K562 (cell line): ENCODE data around the gene GEMIN5. TPM values are rescaled to one million over a fixed set of nuclear protein-coding genes. Genes with fewer than 3 reads are reported as not detected.

ENCODE experiments used
- ATF7 ChIP-seq: fragments of 450-650 bp; IDR thresholded peaks from 2 replicates; pipeline ENCODE4 v1.7.1; 2014; ENCODE audit warnings: mild to moderate bottlenecking, moderate library complexity
- BRF2 ChIP-seq: IDR thresholded peaks from 3 replicates; pipeline ENCODE4 v1.6.1; 2011; ENCODE audit warnings: borderline replicate concordance, mild to moderate bottlenecking; ENCODE audit not compliant: insufficient read length, insufficient read depth
- CHD4 ChIP-seq: fragments of 200-600 bp; sonication (generic); IDR thresholded peaks from 3 replicates; pipeline ENCODE4 v1.6.1; 2012; ENCODE audit warnings: low read depth, mild to moderate bottlenecking, mixed read lengths, low read length, inconsistent platforms; ENCODE audit not compliant: insufficient read depth, insufficient replicate concordance, poor library complexity, severe bottlenecking
- CREM ChIP-seq: IDR thresholded peaks from 2 replicates; pipeline ENCODE4 v1.6.1; 2014; ENCODE audit warnings: antibody characterized with exemption, low read depth
- GATA2 ChIP-seq: sonication (generic); formaldehyde crosslinking; IDR thresholded peaks from 2 replicates; pipeline ENCODE4 v1.4.0; 2020; ENCODE audit warnings: mild to moderate bottlenecking, missing genetic modification reagents
- HSF4 ChIP-seq: fragments of 250-450 bp; sonication (Bioruptor Pico); IDR thresholded peaks from 2 replicates; pipeline ENCODE4 v2.1.2; 2022; ENCODE audit warnings: mild to moderate bottlenecking, moderate library complexity, borderline replicate concordance
- KAT8 ChIP-seq: fragments of 450-650 bp; IDR thresholded peaks from 2 replicates; pipeline ENCODE4 v1.6.1; 2016; ENCODE audit warnings: low read depth, mild to moderate bottlenecking
- KDM4B ChIP-seq, 2 experiments: fragments of 450-650 bp in 1 of 2; sonication (generic) in 1 of 2; IDR thresholded peaks; 2 replicates each; pipeline ENCODE4 v1.6.1; 2016 to 2017; ENCODE audit warnings: borderline replicate concordance in 2 of 2, antibody characterized with exemption in 1 of 2, low read depth in 1 of 2, mild to moderate bottlenecking in 1 of 2
- MTF1 ChIP-seq: fragments of 250-450 bp; sonication (Bioruptor Pico); IDR thresholded peaks from 2 replicates; pipeline ENCODE4 v1.9.0; 2021; ENCODE audit warnings: moderate library complexity, mild to moderate bottlenecking, inconsistent platforms, borderline replicate concordance
- NCOR1 ChIP-seq: fragments of 450-650 bp; IDR thresholded peaks from 2 replicates; pipeline ENCODE4 v1.6.1; 2016; ENCODE audit warnings: mild to moderate bottlenecking, moderate library complexity
- NFIX ChIP-seq: fragments of 250-450 bp; sonication (Bioruptor Pico); IDR thresholded peaks from 2 replicates; pipeline ENCODE4 v1.4.0; 2020; ENCODE audit warnings: low read depth, mild to moderate bottlenecking, moderate library complexity
- NR3C1 ChIP-seq: sonication (generic); formaldehyde crosslinking; IDR thresholded peaks from 2 replicates; pipeline ENCODE4 v1.8.1; 2022; ENCODE audit warnings: missing genetic modification reagents
- PTTG1 ChIP-seq: fragments of 450-650 bp; IDR thresholded peaks from 2 replicates; pipeline ENCODE4 v1.6.1; 2016; ENCODE audit warnings: low read depth, mild to moderate bottlenecking, missing genetic modification characterization, missing compliant biosample characterization
- RBM22 ChIP-seq: fragments of 200-400 bp; formaldehyde crosslinking; IDR thresholded peaks from 2 replicates; pipeline ENCODE4 v1.6.1; 2018; ENCODE audit warnings: low read length, low read depth; ENCODE audit not compliant: poor library complexity, severe bottlenecking
- RNF2 ChIP-seq: sonication (generic); IDR thresholded peaks from 2 replicates; pipeline ENCODE4 v1.6.1; 2016
- SLC30A9 ChIP-seq: fragments of 250-450 bp; sonication (Bioruptor Pico); IDR thresholded peaks from 2 replicates; pipeline ENCODE4 v1.8.0; 2022; ENCODE audit warnings: mild to moderate bottlenecking, moderate library complexity
- SMAD3 ChIP-seq: fragments of 450-650 bp; formaldehyde crosslinking; conservative IDR thresholded peaks from 2 replicates; pipeline ENCODE4 v1.4.0; 2020; ENCODE audit warnings: mild to moderate bottlenecking
- SMAD4 ChIP-seq: fragments of 250-450 bp; sonication (Bioruptor Pico); conservative IDR thresholded peaks from 2 replicates; pipeline ENCODE4 v1.8.0; 2021; ENCODE audit warnings: inconsistent platforms, mild to moderate bottlenecking, moderate library complexity
- SRSF1 ChIP-seq: fragments of 200-400 bp; formaldehyde crosslinking; IDR thresholded peaks from 2 replicates; pipeline ENCODE4 v1.6.1; 2017; ENCODE audit warnings: mild to moderate bottlenecking, low read depth, low read length, moderate library complexity
- ZBED1 ChIP-seq: IDR thresholded peaks from 2 replicates; pipeline ENCODE4 v1.6.1; 2014
- ZNF239 ChIP-seq: fragments of 250-450 bp; sonication (Bioruptor Pico); IDR thresholded peaks from 2 replicates; pipeline ENCODE4 v1.4.0; 2020; ENCODE audit warnings: mild to moderate bottlenecking
- ZNF24 ChIP-seq: fragments of 450-650 bp; IDR thresholded peaks from 2 replicates; pipeline ENCODE4 v1.6.1; 2016
- ZNF609 ChIP-seq: sonication (generic); formaldehyde crosslinking; IDR thresholded peaks from 2 replicates; pipeline ENCODE4 v1.8.1; 2023; ENCODE audit warnings: missing genetic modification reagents, mild to moderate bottlenecking, borderline replicate concordance
- ZNF695 ChIP-seq: fragments of 450-650 bp; formaldehyde crosslinking; IDR thresholded peaks from 2 replicates; pipeline ENCODE4 v1.4.0; 2020; ENCODE audit warnings: mild to moderate bottlenecking, moderate library complexity
- polyA plus RNA-seq, 8 experiments: library from polyadenylated mRNA; depleted of rRNA in 4 of 8; stranded (reverse) in 5 of 8; unstranded in 3 of 8; fragments of >200 nt; fragmentation: Nextera tagmentation in 2 of 8; fragmentation: Illumina TruSeq in 1 of 8; extraction: Ambion mirVana in 2 of 8; extraction: Trizol in 1 of 8; gene quantifications; 2 replicates each; pipeline versions ENCODE4 v1.2.1 to v1.2.3, GENCODE V29; 2011 to 2014; ENCODE audit warnings: inconsistent platforms in 1 of 8, missing spikeins in 1 of 8
- total RNA-seq, 7 experiments: library from RNA; depleted of rRNA in 6 of 7; stranded (reverse); fragments of >200 nt in 6 of 7; fragmentation: Illumina TruSeq in 2 of 7; extraction: Trizol in 2 of 7; gene quantifications; 2 replicates each; pipeline versions ENCODE4 v1.2.1 to v1.2.3, GENCODE V29; 2011 to 2021; ENCODE audit warnings: low replicate concordance in 1 of 7

Gene GEMIN5
- total and polyA plus RNA-seq, 9 of the 15 experiments (the other 6 are each of a cell fraction or from before 2014, with no cell fraction given): 10.3 to 48.2 (median 34.7) TPM

GRCh38 chr5:154840435-154841272, 97.4 kb downstream of the GEMIN5 start (continued):
- TF ChIP-seq MTF1 (CRISPR knock-in tag): no peak
- TF ChIP-seq GATA2 (CRISPR knock-in tag): peak; percentile 91
- no peak for TF ChIP-seq ZNF609 (CRISPR knock-in tag)
- TF ChIP-seq KDM4B (IDR thresholded peaks at IDR 0.05; ENCODE audit: borderline replicate concordance in 2 of 2, low read depth in 1 of 2): no peak
- TF ChIP-seq ZNF695 (CRISPR knock-in tag): no peak
- TF ChIP-seq RBM22: no peak
- no peak for TF ChIP-seq ZNF24
- no peak for TF ChIP-seq SRSF1
- TF ChIP-seq ATF7: peak; percentile 61; the same call in 1 of the 2 replicates
- no peak; the same call in 1 of the 2 replicates for TF ChIP-seq SMAD3 (CRISPR knock-in tag)
- no peak for TF ChIP-seq NFIX (CRISPR knock-in tag)
- no peak for TF ChIP-seq KAT8
- TF ChIP-seq CHD4: no peak
- peak; percentile 77 for TF ChIP-seq CREM
- TF ChIP-seq NCOR1: peak; percentile 92
- no peak for TF ChIP-seq SLC30A9 (CRISPR knock-in tag)
- TF ChIP-seq NR3C1 (CRISPR knock-in tag): no peak
- TF ChIP-seq HSF4 (CRISPR knock-in tag): no peak
- no peak for TF ChIP-seq BRF2
- peak; percentile 12; the same call in 1 of the 2 replicates for TF ChIP-seq ZNF239 (CRISPR knock-in tag)
- no peak for TF ChIP-seq PTTG1
- TF ChIP-seq SMAD4: peak; percentile 87
- no peak for TF ChIP-seq ZBED1
- TF ChIP-seq RNF2: peak; percentile 73; the same call in 1 of the 2 replicates
